Hematopoietic multipotent progenitor cell treated with erythropoietin and hydrocortisone succinate and interleukin-3 and kit ligand, for 17 days (in vitro differentiated cells): ENCODE data around the gene MROH7.

ENCODE experiments used
- DNase-seq: peaks from one replicate; pipeline ENCODE4 v3.0.0-alpha.2; 2015; ENCODE audit warnings: low spot score

The MROH7 gene

GRCh38 chr1:54651608-54652007, 10.0 kb downstream of the MROH7 start:
- DNase-seq: no peak

DNA sequence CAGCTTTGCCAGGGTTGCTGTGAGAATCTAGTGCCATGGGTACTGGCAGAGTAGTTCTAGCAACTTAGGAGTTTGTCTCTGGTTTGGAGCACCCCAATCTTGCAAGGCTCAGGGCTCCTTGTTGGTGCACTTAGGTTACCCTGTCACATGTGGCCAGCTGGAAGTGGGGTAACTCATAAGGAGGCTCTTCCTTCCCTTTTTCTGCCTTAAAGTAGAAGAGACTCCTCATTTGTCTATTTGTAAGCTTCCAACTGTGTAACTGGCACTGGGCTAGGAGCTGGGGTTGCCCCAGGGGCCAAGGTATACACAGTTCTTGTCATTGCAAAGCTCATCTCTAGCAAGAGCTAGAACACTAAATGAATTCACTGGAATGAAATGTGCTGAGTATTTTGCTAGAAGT, 10.6 kb downstream of the MROH7 start:
- DNase-seq: no peak

- no peak for DNase-seq
Measured at GRCh38 chr1:54653036-54653435, 11.4 kb downstream of the MROH7 start.

GRCh38 chr1:54658164-54658913, 16.8 kb downstream of the MROH7 start:
- no peak for DNase-seq

DNA sequence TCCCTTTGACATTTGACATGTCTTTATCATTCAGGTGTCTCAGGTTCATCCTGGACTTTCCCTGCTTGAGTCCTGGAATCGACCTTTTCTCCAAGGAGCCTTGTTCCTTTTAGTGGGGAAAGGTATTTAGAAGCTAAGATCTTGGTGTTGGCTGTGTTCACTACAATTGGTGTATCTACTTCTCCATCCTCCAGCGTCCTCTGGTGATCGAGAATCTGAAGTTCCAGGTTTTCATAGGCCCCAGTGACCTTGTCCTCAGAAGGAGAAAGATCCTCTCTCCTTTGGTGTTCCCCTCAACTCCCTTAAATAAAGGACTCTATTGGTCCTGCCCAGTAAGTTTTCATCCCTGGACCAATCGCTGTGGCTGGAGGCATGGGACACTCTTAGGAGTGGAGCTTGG, 22.1 kb downstream of the MROH7 start:
- no peak for DNase-seq

DNA sequence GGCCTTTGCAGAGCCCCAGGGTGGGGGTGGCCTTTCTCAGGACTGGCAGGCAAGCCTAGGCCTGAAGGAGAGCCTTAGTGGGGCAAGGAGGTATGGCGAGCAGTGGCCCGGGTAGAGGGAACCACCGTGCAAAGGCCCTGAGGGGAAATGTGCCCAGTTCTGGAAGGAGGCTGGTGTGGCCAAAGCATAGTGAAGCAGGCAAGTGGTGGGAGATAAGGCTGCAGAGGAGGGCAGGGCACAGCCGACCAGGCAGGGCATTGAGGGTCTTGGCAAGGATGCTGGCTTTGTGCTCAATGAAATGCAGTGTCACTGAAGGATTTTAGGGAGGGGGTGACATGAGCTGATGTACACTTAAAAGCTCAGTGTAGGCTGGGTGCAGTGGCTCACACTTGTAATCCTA, 22.8 kb downstream of the MROH7 start:
- DNase-seq: no peak

- DNase-seq: no peak
Measured at GRCh38 chr1:54665852-54666251, 24.3 kb downstream of the MROH7 start.

- DNase-seq: no peak
Measured at GRCh38 chr1:54666333-54666732, 24.7 kb downstream of the MROH7 start.

DNA sequence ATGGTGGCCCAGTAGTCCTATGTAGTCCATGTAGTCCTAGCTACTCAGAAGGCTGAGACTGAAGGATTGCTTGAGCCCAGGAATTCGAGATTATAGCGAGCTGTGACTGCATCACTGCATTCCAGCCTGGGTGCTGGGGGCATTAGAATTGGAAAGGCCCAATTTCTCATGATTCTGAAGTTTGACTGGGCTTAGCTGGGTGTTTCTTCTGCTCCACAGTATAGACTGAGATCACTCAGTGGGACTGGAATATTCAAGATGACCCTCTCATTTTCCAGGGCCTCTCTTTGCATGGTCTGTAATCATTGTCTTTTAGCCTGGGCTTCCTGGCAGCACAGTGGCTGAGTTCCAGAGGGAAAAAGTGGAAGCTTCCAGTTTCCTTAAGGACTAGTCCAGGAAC, 26.2 kb downstream of the MROH7 start:
- no peak for DNase-seq

DNA sequence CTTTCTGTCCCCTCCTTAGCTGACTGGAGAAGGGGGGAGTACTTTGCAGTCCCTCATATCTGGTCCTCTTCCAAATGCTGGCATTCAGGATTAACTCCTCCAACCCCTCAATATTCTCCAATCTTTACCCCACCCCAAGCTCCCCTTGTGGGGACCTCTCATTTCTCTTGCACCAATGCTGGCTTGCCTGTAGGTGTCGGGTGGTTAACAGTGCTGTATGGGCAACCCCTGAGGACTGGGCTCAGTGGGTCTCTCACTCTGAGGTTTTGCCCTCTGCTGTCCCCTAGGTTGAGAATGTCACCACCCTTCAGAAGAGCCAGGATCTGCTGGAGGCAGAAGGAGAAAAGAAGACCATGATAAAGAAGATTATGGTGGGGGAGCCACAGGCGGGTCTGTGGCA, 27.0 kb downstream of the MROH7 start:
- no peak for DNase-seq

- peak; percentile 37 for DNase-seq
Measured at GRCh38 chr1:54671985-54672608, 30.5 kb downstream of the MROH7 start.

GRCh38 chr1:54678776-54679643, 37.4 kb downstream of the MROH7 start:
- DNase-seq: no peak

- DNase-seq: no peak
Measured at GRCh38 chr1:54679706-54680105, 38.1 kb downstream of the MROH7 start.

DNA sequence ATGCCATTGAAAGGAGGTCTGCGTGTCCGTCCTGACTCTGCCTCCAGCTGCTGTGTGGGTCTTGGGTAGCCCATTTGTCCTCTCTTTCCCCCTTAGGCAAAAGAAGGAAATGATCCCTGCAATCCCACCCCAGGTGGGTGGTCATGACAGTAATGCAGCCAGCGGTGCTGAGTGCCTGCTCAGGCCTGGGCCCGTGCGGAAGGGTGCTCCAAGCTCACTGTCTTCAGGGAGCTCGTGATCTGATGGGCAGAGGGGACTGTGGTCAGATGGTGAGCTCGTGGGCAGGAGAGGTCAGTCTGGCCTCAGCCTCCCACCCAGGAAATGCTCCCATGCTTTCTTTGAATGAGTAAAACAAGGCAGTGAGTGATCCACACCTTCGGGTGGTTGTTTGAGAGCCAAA, 38.8 kb downstream of the MROH7 start:
- DNase-seq: no peak

GRCh38 chr1:54681358-54681757, 39.8 kb downstream of the MROH7 start:
- no peak for DNase-seq

GRCh38 chr1:54683453-54683852, 41.9 kb downstream of the MROH7 start:
- no peak for DNase-seq

DNA sequence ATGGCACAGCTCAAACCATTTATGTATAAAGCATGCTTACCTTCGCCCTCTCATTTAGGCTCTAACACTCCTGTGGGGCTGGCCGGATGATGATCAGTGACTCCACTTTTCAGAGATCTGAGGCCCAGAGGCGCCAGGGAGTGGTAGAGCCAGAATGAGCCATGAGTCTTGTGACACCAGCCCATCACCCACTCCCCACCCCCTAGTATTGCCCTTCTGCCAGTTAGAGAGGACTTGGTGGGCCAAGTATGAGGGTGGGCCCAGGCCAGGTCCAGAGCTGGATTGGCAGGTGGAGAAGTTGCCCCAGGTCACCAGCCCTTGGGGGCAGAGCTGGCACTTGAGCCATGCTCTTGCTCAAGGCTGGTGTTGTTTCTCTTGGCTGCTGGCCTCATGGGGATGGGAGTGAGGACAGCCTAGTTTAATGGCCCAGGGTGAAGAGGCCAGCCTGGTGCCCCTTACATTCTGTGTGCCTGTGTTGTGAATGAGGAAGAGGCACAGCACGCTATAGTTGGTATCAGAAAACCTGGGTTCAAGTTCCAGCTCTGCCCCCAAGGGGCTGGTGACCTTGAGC, 43.8 kb downstream of the MROH7 start:
- no peak for DNase-seq

GRCh38 chr1:54686155-54686554, 44.6 kb downstream of the MROH7 start:
- no peak for DNase-seq

DNA sequence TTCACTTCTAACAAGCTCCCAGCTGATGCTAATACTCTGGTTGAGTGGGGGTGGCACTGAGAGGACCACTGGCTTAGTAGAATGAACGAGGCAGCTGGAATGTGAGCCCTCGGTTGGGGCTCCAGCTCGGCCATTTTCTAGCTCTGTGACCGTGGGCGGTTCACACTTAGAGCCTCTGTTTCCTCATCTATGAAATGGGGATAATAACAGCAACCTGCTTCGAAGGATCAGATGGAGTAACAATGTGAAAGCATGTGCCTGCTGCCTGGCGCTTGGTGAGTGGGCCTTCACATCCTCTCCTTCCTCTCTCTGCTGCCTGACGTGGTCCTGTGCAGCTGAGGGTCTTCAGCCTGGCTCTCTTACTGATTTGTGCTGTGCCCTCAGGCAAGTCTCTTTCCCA, 53.2 kb downstream of the MROH7 start:
- no peak for DNase-seq

DNA sequence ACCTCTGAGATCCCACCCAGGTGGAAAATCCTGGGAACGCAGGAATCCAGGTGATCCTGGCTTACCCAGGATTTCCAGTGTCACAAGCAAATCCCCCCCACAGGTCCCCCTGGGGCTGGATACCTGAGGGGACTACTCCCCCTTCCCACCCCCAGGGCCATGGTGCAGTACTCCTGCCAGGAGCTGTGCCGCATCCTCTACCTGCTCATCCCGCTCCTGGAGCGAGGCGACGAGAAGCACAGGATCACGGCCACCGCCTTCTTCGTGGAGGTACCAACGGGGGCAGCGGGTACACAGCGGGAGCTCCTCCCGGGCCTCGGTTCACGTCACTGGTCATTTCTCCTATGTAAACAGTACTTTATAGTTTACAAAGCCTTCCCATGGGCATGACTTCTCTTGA, 53.6 kb downstream of the MROH7 start:
- DNase-seq: no peak

GRCh38 chr1:54695764-54696163, 54.2 kb downstream of the MROH7 start:
- DNase-seq: no peak

DNA sequence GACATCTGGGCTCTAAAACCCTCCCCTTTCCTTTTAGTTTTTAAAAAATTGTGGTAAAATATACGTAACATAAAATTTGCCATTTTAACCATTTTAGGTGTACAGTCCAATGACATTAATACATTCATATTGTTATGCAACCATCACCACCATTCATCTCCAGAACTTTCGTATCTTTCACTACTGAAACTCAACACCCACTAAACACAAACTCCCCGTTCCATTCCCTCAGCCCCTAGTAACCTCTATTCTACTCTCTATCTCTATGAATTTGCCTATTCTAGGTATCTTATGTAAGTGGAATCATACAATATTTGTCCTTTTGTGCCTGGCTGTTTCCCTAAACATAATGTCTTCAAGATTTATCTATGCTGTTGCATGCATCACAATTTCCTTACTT, 54.7 kb downstream of the MROH7 start:
- no peak for DNase-seq

DNA sequence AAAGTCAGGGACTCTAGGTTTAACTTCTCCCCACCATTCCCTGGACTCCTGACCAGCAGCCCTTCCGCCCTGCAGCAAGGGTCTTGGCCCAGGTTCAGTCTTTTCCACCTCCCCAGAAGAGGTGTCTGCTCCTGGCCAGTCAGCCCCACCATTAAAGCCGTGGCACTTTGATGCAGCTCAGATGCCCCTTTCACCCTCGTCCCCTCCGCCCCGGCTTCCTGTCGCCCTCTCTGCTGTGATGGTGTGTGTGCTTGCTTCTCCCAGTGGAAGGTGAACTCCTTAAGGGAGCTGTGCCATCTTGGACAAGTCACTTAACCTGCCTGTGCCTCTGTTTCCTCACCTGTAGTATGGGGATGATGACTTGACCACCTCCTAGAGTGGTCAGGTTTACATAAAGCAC, 56.3 kb downstream of the MROH7 start:
- no peak for DNase-seq
